K562 (cell line): ENCODE measurements around the gene SIRPB1. TPM values are rescaled to one million over a fixed set of nuclear protein-coding genes. Genes with fewer than 3 reads are reported as not detected.

ENCODE experiments used
- ATAC-seq: fragments of 200-7000 bp; cut with Tn5 transposase; 3 replicates; pipeline ENCODE4 v1.9.1; 2020; ENCODE audit warnings: moderate library complexity
- BruUV-seq: library from RNA; stranded (reverse); fragments of 400-500 nt; replicated peaks from 2 replicates; lab custom pipeline; 2021; lab: Mats Ljungman, UMichigan
- CTCF ChIA-PET: fragments of 300-600 bp; formaldehyde crosslinking; extraction: SDS; loops from one replicate; lab custom pipeline; 2021; ENCODE audit warnings: low intra/inter-chr PET ratio; lab: Yijun Ruan, JAX
- POLR2A ChIA-PET: fragments of 300-600, 350-650 bp; sonication (Branson Sonifier 250); formaldehyde crosslinking; extraction: SDS; loops from one replicate; lab custom pipeline; 2021; ENCODE audit warnings: antibody characterized with exemption, inconsistent platforms; lab: Yijun Ruan, JAX
- DNase-seq, 4 experiments: peaks; one replicate each; pipeline versions ENCODE4 v3.0.0 to v3.0.0-alpha.2; 2011 to 2018; ENCODE audit warnings: low spot score in 3 of 4, mixed read lengths in 3 of 4; ENCODE audit errors: extremely low read depth in 1 of 4
- FAIRE-seq: peaks from 2 replicates; lab custom pipeline; 2011; peaks lifted over from hg19 to GRCh38; lab: Jason Lieb, UNC
- H2AFZ ChIP-seq: 2 replicates; pipeline ENCODE4 v1.6.0; 2011; ENCODE audit warnings: low read depth, low read length, control low read depth, inconsistent platforms
- H3K27ac ChIP-seq: fragments of 200-600 bp; 3 replicates; pipeline ENCODE4 v1.8.0; 2011; ENCODE audit warnings: low read depth, mild to moderate bottlenecking, control low read depth, inconsistent platforms, low read length, moderate library complexity, mixed read lengths; ENCODE audit errors: extremely low read depth
- H3K27me3 ChIP-seq, 2 experiments: fragments of 300-600 bp in 1 of 2; 2 replicates in 1 of 2; 3 replicates in 1 of 2; pipeline versions ENCODE4 v1.6.0 to v1.8.0; 2011; ENCODE audit warnings: inconsistent platforms in 2 of 2, low read length in 2 of 2, mild to moderate bottlenecking in 1 of 2, mixed read lengths in 1 of 2, moderate library complexity in 1 of 2; ENCODE audit not compliant: control insufficient read depth in 2 of 2, insufficient read depth in 2 of 2
- H3K36me3 ChIP-seq: fragments of 300-600 bp; 3 replicates; pipeline ENCODE4 v1.8.0; 2011; ENCODE audit warnings: mild to moderate bottlenecking, low read length, inconsistent platforms; ENCODE audit not compliant: control insufficient read depth, insufficient read depth
- H3K4me1 ChIP-seq, 2 experiments: fragments of 200-600 bp in 1 of 2; replicated peaks in 1 of 2; 2 replicates in 1 of 2; 3 replicates in 1 of 2; pipeline versions ENCODE4 v1.5.1 to v1.8.0; 2011; ENCODE audit warnings: inconsistent platforms in 2 of 2, low read length in 2 of 2, mild to moderate bottlenecking in 1 of 2, mixed read lengths in 1 of 2, moderate library complexity in 1 of 2; ENCODE audit not compliant: control insufficient read depth in 2 of 2, insufficient read depth in 2 of 2
- H3K4me2 ChIP-seq: 2 replicates; pipeline ENCODE4 v1.6.1; 2011; ENCODE audit warnings: low read length, control low read depth, inconsistent platforms, mixed read lengths; ENCODE audit not compliant: insufficient read depth
- H3K4me3 ChIP-seq: fragments of 200-600 bp; sonication (generic), shearing (Covaris generic); 2 replicates; pipeline ENCODE4 v1.5.1; 2016; ENCODE audit warnings: control low read depth, inconsistent platforms
- H3K79me2 ChIP-seq: fragments of 200-600 bp; 3 replicates; pipeline ENCODE4 v1.8.0; 2011; ENCODE audit warnings: low read length, inconsistent platforms; ENCODE audit not compliant: control insufficient read depth, insufficient read depth
- H3K9ac ChIP-seq, 2 experiments: 2 replicates each; pipeline versions ENCODE4 v1.6.0 to v1.6.1; 2011; ENCODE audit warnings: low read depth in 2 of 2, low read length in 2 of 2, control low read depth in 1 of 2, inconsistent platforms in 1 of 2, mild to moderate bottlenecking in 1 of 2, mixed read lengths in 1 of 2; ENCODE audit not compliant: insufficient read depth in 1 of 2
- H3K9me1 ChIP-seq: one replicate; pipeline ENCODE4 v1.6.0; 2011; ENCODE audit warnings: inconsistent platforms, mild to moderate bottlenecking, low read length, moderate library complexity; ENCODE audit not compliant: control insufficient read depth, insufficient read depth
- H3K9me3 ChIP-seq: replicated peaks from 2 replicates; pipeline ENCODE4 v1.5.1; 2011; ENCODE audit warnings: low read depth, low read length, inconsistent platforms; ENCODE audit not compliant: control insufficient read depth, insufficient read depth
- H4K20me1 ChIP-seq: replicated peaks from 2 replicates; pipeline ENCODE4 v1.6.1; 2011; ENCODE audit warnings: low read length, inconsistent platforms, mixed read lengths; ENCODE audit not compliant: control insufficient read depth, insufficient read depth
- CBX1 ChIP-seq: sonication (generic); IDR thresholded peaks from 2 replicates; pipeline ENCODE4 v1.6.1; 2016; ENCODE audit warnings: antibody characterized with exemption, low read depth, mild to moderate bottlenecking
- CCAR2 ChIP-seq: fragments of 200-400 bp; formaldehyde crosslinking; IDR thresholded peaks from 2 replicates; pipeline ENCODE4 v1.6.1; 2017; ENCODE audit warnings: mild to moderate bottlenecking, low read depth, low read length
- COPS2 ChIP-seq: fragments of 450-650 bp; conservative IDR thresholded peaks from 2 replicates; pipeline ENCODE4 v1.6.1; 2016; ENCODE audit warnings: mild to moderate bottlenecking, moderate library complexity
- DPF2 ChIP-seq: fragments of 450-650 bp; IDR thresholded peaks from 2 replicates; pipeline ENCODE4 v1.6.1; 2016
- HOXB6 ChIP-seq: fragments of 250-450 bp; sonication (Bioruptor Pico); IDR thresholded peaks from 2 replicates; pipeline ENCODE4 v1.5.1; 2022; ENCODE audit warnings: mild to moderate bottlenecking, borderline replicate concordance
- MAFK ChIP-seq: IDR thresholded peaks from 2 replicates; pipeline ENCODE4 v1.6.1; 2011; ENCODE audit warnings: low read length, improper control_type of control experiment
- PURB ChIP-seq: sonication (generic); formaldehyde crosslinking; IDR thresholded peaks from 2 replicates; pipeline ENCODE4 v1.9.0; 2021; ENCODE audit warnings: low read depth, mild to moderate bottlenecking, missing genetic modification reagents
- SAFB2 ChIP-seq: fragments of 200-400 bp; formaldehyde crosslinking; IDR thresholded peaks from 2 replicates; pipeline ENCODE4 v1.6.1; 2018; ENCODE audit warnings: borderline replicate concordance, low read length, low read depth, moderate library complexity; ENCODE audit not compliant: severe bottlenecking
- WGBS: fragments of 100-300 bp; shearing (Covaris generic); methylation state at CpG from one replicate; pipeline ENCODE4 v1.1.6; 2016; ENCODE audit warnings: low coverage, mixed read lengths; ENCODE audit not compliant: insufficient coverage; ENCODE audit errors: missing lambda C conversion rate; 5-methylcytosine and 5-hydroxymethylcytosine counted together
- in situ Hi-C: fragments of 300-500 bp; cut with MboI; formaldehyde crosslinking; loops from 4 replicates; pipeline ENCODE4 v1.15.0; 2018; ENCODE audit warnings: inconsistent platforms, mixed read lengths
- intact Hi-C: fragments of 100-400 bp; cut with micrococcal nuclease; formaldehyde crosslinking; loops from 2 replicates; pipeline ENCODE4 v1.14.2; 2022
- polyA plus RNA-seq, 8 experiments: library from polyadenylated mRNA; depleted of rRNA in 4 of 8; stranded (reverse) in 5 of 8; unstranded in 3 of 8; fragments of >200 nt; fragmentation: Nextera tagmentation in 2 of 8; fragmentation: Illumina TruSeq in 1 of 8; extraction: Ambion mirVana in 2 of 8; extraction: Trizol in 1 of 8; gene quantifications; 2 replicates each; pipeline versions ENCODE4 v1.2.1 to v1.2.3, GENCODE V29; 2011 to 2014; ENCODE audit warnings: inconsistent platforms in 1 of 8, missing spikeins in 1 of 8
- total RNA-seq, 7 experiments: library from RNA; depleted of rRNA in 6 of 7; stranded (reverse); fragments of >200 nt in 6 of 7; fragmentation: Illumina TruSeq in 2 of 7; extraction: Trizol in 2 of 7; gene quantifications; 2 replicates each; pipeline versions ENCODE4 v1.2.1 to v1.2.3, GENCODE V29; 2011 to 2021; ENCODE audit warnings: low replicate concordance in 1 of 7
- TF ChIP-seq, protein P1 (sequence below): sonication (generic); formaldehyde crosslinking; IDR thresholded peaks from 2 replicates; pipeline ENCODE4 v1.8.1; 2023; ENCODE audit warnings: mild to moderate bottlenecking, missing genetic modification reagents
- TF ChIP-seq, protein P2 (sequence below): fragments of 450-650 bp; IDR thresholded peaks from 2 replicates; pipeline ENCODE4 v1.6.1; 2017; ENCODE audit warnings: antibody characterized with exemption, mild to moderate bottlenecking
- TF ChIP-seq, protein P3 (sequence below), 3 experiments: fragments of 200-800 bp in 1 of 3; sonication (Bioruptor generic) in 1 of 3; sonication (generic) in 1 of 3; formaldehyde crosslinking in 1 of 3; IDR thresholded peaks; 2 replicates each; pipeline versions ENCODE4 v1.6.1 to v1.8.0; 2016 to 2022; ENCODE audit warnings: mild to moderate bottlenecking in 2 of 3, missing compliant biosample characterization in 2 of 3, missing genetic modification characterization in 2 of 3, missing genetic modification reagents in 1 of 3

SIRPB1 gene
- total and polyA plus RNA-seq, 9 of the 15 experiments (the other 6 are each of a cell fraction or from before 2014, with no cell fraction given), result not detected

DNA sequence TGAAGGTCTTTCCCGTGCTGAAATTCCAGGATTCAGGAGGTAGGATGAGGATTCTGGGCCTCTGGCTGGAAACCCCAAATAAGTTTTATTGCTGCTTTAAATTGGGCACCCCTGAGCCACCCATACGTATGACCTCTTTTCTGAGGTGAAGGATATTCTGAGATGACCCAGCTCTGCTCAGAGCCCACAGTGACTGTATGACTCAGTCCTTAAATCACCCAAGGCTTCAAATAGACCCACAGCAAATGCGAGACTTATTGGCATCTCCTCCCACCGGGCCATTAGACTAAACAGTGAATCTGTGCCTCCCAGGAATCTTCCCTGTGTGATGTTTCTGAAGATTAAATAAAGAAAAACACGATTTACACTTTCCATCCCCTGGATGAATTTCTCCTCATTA is 28.3 kb upstream of the SIRPB1 start (continued):
- no peak for TF ChIP-seq MAFK

DNA sequence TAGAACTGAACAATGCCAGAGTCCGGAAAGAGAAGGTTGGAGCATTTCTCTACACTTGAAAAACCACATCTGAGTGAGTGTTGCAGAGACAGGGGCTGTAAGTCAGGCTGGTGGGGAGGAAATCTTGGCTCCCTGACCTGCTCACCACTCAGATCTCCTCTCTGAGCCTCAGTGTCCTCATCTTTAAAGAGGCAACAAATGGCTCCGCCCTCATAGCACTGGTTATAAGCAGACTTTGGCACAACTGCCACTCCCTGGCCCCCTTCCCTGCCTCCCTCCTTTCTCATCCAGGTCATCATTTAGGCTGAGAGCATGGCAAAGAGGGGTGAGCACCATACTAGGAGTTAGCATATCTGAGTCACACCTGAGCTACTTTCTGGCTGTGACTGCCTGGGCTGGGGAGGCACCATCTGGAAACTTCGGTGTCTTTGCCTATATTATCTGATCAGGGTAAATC is 27.2 kb upstream of the SIRPB1 start:
- H3K27ac ChIP-seq, result no peak overlapping the region
- H3K4me2 ChIP-seq, result no peak overlapping the region
- in situ Hi-C loops (no loop called here), intact Hi-C loops (no loop called here)
- H3K9ac ChIP-seq, result no peak overlapping the region
- ATAC-seq, result no peak
- no peaks in the 10 kb centered on the region for H4K20me1 ChIP-seq
- peaks cover 0 to 28% of the 10 kb centered on the region in 2 experiments; a peak in 3 of 5 replicates for H3K27me3 ChIP-seq
- H3K36me3 ChIP-seq, result no peaks in the 10 kb centered on the region
- ChIA-PET CTCF (no interaction called here), POLR2A (no interaction called here)
- no peaks in the 10 kb centered on the region for H3K79me2 ChIP-seq
- no peaks in the 10 kb centered on the region for H3K9me3 ChIP-seq
- TF ChIP-seq HOXB6 (CRISPR knock-in tag) (no peak), COPS2 (no peak), CCAR2 (no peak), SAFB2 (no peak), DPF2 (no peak), CBX1 (no peak), PURB (CRISPR knock-in tag) (no peak)
- TF ChIP-seq, protein P1, sequence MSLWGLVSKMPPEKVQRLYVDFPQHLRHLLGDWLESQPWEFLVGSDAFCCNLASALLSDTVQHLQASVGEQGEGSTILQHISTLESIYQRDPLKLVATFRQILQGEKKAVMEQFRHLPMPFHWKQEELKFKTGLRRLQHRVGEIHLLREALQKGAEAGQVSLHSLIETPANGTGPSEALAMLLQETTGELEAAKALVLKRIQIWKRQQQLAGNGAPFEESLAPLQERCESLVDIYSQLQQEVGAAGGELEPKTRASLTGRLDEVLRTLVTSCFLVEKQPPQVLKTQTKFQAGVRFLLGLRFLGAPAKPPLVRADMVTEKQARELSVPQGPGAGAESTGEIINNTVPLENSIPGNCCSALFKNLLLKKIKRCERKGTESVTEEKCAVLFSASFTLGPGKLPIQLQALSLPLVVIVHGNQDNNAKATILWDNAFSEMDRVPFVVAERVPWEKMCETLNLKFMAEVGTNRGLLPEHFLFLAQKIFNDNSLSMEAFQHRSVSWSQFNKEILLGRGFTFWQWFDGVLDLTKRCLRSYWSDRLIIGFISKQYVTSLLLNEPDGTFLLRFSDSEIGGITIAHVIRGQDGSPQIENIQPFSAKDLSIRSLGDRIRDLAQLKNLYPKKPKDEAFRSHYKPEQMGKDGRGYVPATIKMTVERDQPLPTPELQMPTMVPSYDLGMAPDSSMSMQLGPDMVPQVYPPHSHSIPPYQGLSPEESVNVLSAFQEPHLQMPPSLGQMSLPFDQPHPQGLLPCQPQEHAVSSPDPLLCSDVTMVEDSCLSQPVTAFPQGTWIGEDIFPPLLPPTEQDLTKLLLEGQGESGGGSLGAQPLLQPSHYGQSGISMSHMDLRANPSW (CRISPR knock-in tag), result no peak
- TF ChIP-seq, protein P2, sequence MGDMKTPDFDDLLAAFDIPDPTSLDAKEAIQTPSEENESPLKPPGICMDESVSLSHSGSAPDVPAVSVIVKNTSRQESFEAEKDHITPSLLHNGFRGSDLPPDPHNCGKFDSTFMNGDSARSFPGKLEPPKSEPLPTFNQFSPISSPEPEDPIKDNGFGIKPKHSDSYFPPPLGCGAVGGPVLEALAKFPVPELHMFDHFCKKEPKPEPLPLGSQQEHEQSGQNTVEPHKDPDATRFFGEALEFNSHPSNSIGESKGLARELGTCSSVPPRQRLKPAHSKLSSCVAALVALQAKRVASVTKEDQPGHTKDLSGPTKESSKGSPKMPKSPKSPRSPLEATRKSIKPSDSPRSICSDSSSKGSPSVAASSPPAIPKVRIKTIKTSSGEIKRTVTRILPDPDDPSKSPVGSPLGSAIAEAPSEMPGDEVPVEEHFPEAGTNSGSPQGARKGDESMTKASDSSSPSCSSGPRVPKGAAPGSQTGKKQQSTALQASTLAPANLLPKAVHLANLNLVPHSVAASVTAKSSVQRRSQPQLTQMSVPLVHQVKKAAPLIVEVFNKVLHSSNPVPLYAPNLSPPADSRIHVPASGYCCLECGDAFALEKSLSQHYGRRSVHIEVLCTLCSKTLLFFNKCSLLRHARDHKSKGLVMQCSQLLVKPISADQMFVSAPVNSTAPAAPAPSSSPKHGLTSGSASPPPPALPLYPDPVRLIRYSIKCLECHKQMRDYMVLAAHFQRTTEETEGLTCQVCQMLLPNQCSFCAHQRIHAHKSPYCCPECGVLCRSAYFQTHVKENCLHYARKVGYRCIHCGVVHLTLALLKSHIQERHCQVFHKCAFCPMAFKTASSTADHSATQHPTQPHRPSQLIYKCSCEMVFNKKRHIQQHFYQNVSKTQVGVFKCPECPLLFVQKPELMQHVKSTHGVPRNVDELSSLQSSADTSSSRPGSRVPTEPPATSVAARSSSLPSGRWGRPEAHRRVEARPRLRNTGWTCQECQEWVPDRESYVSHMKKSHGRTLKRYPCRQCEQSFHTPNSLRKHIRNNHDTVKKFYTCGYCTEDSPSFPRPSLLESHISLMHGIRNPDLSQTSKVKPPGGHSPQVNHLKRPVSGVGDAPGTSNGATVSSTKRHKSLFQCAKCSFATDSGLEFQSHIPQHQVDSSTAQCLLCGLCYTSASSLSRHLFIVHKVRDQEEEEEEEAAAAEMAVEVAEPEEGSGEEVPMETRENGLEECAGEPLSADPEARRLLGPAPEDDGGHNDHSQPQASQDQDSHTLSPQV, result no peak
- TF ChIP-seq, protein P3, sequence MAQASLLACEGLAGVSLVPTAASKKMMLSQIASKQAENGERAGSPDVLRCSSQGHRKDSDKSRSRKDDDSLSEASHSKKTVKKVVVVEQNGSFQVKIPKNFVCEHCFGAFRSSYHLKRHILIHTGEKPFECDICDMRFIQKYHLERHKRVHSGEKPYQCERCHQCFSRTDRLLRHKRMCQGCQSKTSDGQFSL (CRISPR knock-in tag; IDR thresholded peaks at IDR 0.05), result no peak
- TF ChIP-seq, protein P3 (tag; IDR thresholded peaks at IDR 0.05), result no peak
- 0% methylated on average over 2 of the region's 3 CpGs for WGBS
- H3K4me3 ChIP-seq, result no peak overlapping the region
- no peaks in the 10 kb centered on the region for H3K4me1 ChIP-seq
- BruUV-seq, result no TSS peak
- DNase-seq, result no peak
- FAIRE-seq, result no peak
- no peaks in the 10 kb centered on the region for H3K9me1 ChIP-seq
- no peak overlapping the region for H2AFZ ChIP-seq
